Ovary (tissue), 10 donors: Measurements from ENCODE around the gene ZNF518B. TPM values are rescaled to one million over a fixed set of nuclear protein-coding genes. Genes with fewer than 3 reads are reported as not detected.

Experiments
- DNase-seq, 5 donors: peaks; one replicate each; pipeline ENCODE4 v3.0.0-alpha.2; 2019 to 2020
- H3K27ac ChIP-seq, 2 donors: fragments of 200-600 bp; one replicate each; pipeline versions ENCODE4 v1.5.1 to v1.8.0; 2019 to 2022
- H3K27me3 ChIP-seq: fragments of 200-600 bp; one replicate; pipeline ENCODE4 v1.8.0; 2022
- H3K36me3 ChIP-seq: fragments of 200-600 bp; sonication (generic); one replicate; pipeline ENCODE4 v1.5.1; 2019
- H3K4me1 ChIP-seq: one replicate; pipeline ENCODE4 v1.8.1; 2013; ENCODE audit warnings: mild to moderate bottlenecking, moderate library complexity; ENCODE audit not compliant: insufficient read depth
- H3K4me3 ChIP-seq: fragments of 200-600 bp; sonication (generic); one replicate; pipeline ENCODE4 v1.5.1; 2017
- H3K9me3 ChIP-seq, 2 donors: fragments of 200-600 bp in 1 of 2; sonication (generic) in 1 of 2; one replicate each; pipeline versions ENCODE4 v1.5.1 to v1.8.1; 2013 to 2019; ENCODE audit warnings: mild to moderate bottlenecking in 1 of 2, moderate library complexity in 1 of 2
- CTCF ChIP-seq, 3 donors: fragments of 450-650 bp in 2 of 3; fragments of 200-600 bp in 1 of 3; IDR thresholded peaks; one replicate each; pipeline versions ENCODE4 v1.5.1 to v1.8.0; 2016 to 2022; ENCODE audit warnings: antibody characterized with exemption in 3 of 3, mild to moderate bottlenecking in 1 of 3
- EP300 ChIP-seq: sonication (generic); formaldehyde crosslinking; IDR thresholded peaks from one replicate; pipeline ENCODE4 v1.6.1; 2017; ENCODE audit warnings: antibody characterized with exemption
- POLR2A ChIP-seq: fragments of 450-650 bp; IDR thresholded peaks from one replicate; pipeline ENCODE4 v1.6.1; 2017; ENCODE audit warnings: antibody characterized with exemption, mild to moderate bottlenecking, moderate library complexity
- WGBS, 3 donors: extraction: QIAGEN DNeasy Blood & Tissue Kit in 1 of 3; methylation state at CpG; one replicate each; pipeline versions ENCODE4 v1.1.5 to v1.1.7; 2013 to 2017; 5-methylcytosine and 5-hydroxymethylcytosine counted together
- intact Hi-C, 4 donors: fragments of 100-400 bp; cut with DNase I; formaldehyde crosslinking; loops; one replicate each; pipeline versions ENCODE4 v1.11.0 to v1.15.1; 2022 to 2023
- long read RNA-seq, 3 donors: library from polyadenylated mRNA in 2 of 3; unstranded in 2 of 3; transcript quantifications; one replicate each; pipeline ENCODE4 v2.0.0 and lab custom pipeline, GENCODE V29; 2021 to 2026
- polyA plus RNA-seq, 2 donors: library from polyadenylated mRNA; stranded (reverse); fragments of 200-250 nt in 1 of 2; fragments of 350-450 nt in 1 of 2; fragmentation: Illumina TruSeq in 1 of 2; extraction: RNeasy Lipid Tissue Mini Kit (QIAGEN cat#74804) in 1 of 2; gene quantifications; one replicate each; pipeline ENCODE4 v1.2.3, GENCODE V29; 2013 to 2014
- total RNA-seq, 7 donors: library from RNA; depleted of rRNA in 2 of 7; stranded (reverse); fragments of >200 nt in 2 of 7; fragmentation: NEBNext Ultra II Directional in 3 of 7; extraction: Animal tissue kit (Norgen Biotek cat#: 25700) in 3 of 7; gene quantifications; one replicate each; pipeline versions ENCODE4 v1.1.0 to v1.2.4, GENCODE V29; 2016 to 2023
- donor health status: DM: no; HTN: no; CAD: no; lungs with moderate emphysema.
- donor health status: DM: no; HTN: no; CAD: no.
- donor health status: Bipolar disorder and iron deficiency.
- donor health status: DM: yes; HTN: yes; CAD: no.
- donor health status: DM: no; HTN: no; CAD: no.
- donor health status: DM: yes; HTN: yes; CAD: no.

The ZNF518B gene
- 10 to 100 TPM; 11.8 to 42.1 (median 31.1) TPM for total RNA-seq
- 10 to 100 TPM; 10.2 to 15.6 TPM for polyA plus RNA-seq
- long read RNA-seq, donor 1, full-length matches to known transcripts: 39 of 57 reads
- long read RNA-seq, donor 1, partial matches to known transcripts: 1 of 57 reads
- long read RNA-seq, donor 1, other reads (novel, unspliced or antisense): 17 of 57 reads
- long read RNA-seq, donor 2, full-length matches to known transcripts: 12 of 12 reads
- long read RNA-seq, donor 2, partial matches to known transcripts: 0 of 12 reads
- long read RNA-seq, donor 2, other reads (novel, unspliced or antisense): 0 of 12 reads
- long read RNA-seq, donor 3, full-length matches to known transcripts: 24 of 34 reads
- long read RNA-seq, donor 3, partial matches to known transcripts: 0 of 34 reads
- long read RNA-seq, donor 3, other reads (novel, unspliced or antisense): 10 of 34 reads

GRCh38 chr4:10457255-10457801 is at the start of gene ZNF518B:
Gene ZNF518B (minus strand): TSS chr4:10457426. CDS start chr4:10446328, 11,098 bp downstream.
- WGBS, 3 donors: 2 to 6% (median 3%) methylated on average over 33 to 60 of the region's 60 CpGs
- Histone ChIP-seq H3K4me1 (peaks cover 11% of the 10 kb centered on the region), H3K4me3 (peak within 1 kb of the TSS; percentile 53), H3K9me3 (peaks cover 0 to 6% of the 10 kb centered on the region in 2 donors), H3K36me3 (no peaks in the 10 kb centered on the region), H3K27ac (peak within 1 kb of the TSS; percentile 58 to 69), H3K27me3 (no peaks in the 10 kb centered on the region)
- peak; percentile 54 to 80 (median 74) for DNase-seq
- TF ChIP-seq CTCF (IDR thresholded peaks at IDR 0.05) (no peak), POLR2A (peak; percentile 46)
- intact Hi-C loops: no loop called here

- TF ChIP-seq POLR2A (no peak), CTCF (IDR thresholded peaks at IDR 0.05) (no peak), EP300 (no peak)
- 85 to 88% (median 87%) methylated on average over 4 of the region's 4 CpGs for WGBS, 3 donors
These were observed 48.9 kb upstream of the ZNF518B start for GRCh38 chr4:10506077-10506476.

GRCh38 chr4:10504570-10505179 is 47.4 kb upstream of the ZNF518B start:
- Histone ChIP-seq H3K4me3 (no peak overlapping the region), H3K36me3 (no peaks in the 10 kb centered on the region), H3K9me3 (no peaks in the 10 kb centered on the region), H3K4me1 (no peaks in the 10 kb centered on the region), H3K27me3 (no peaks in the 10 kb centered on the region), H3K27ac (no peak overlapping the region)
- 61 to 77% (median 72%) methylated on average over 5 of the region's 5 CpGs for WGBS, 3 donors
- no peak for TF ChIP-seq CTCF (IDR thresholded peaks at IDR 0.05)
- TF ChIP-seq EP300: no peak
- no peak for TF ChIP-seq POLR2A
- intact Hi-C loops: no loop called here
- DNase-seq: no peak

More at GRCh38 chr4:10506077-10506476, 48.9 kb upstream of the ZNF518B start:
- H3K4me1 ChIP-seq: no peaks in the 10 kb centered on the region
- no peak overlapping the region for H3K4me3 ChIP-seq
- H3K27me3 ChIP-seq: no peaks in the 10 kb centered on the region
- no peak overlapping the region for H3K27ac ChIP-seq
- intact Hi-C loops: no loop called here
- DNase-seq: no peak
- no peaks in the 10 kb centered on the region for H3K9me3 ChIP-seq
- H3K36me3 ChIP-seq: no peaks in the 10 kb centered on the region

- intact Hi-C loops: no loop called here
- Histone ChIP-seq H3K4me3 (no peak overlapping the region), H3K36me3 (no peaks in the 10 kb centered on the region), H3K4me1 (no peaks in the 10 kb centered on the region), H3K27me3 (no peaks in the 10 kb centered on the region), H3K9me3 (no peaks in the 10 kb centered on the region), H3K27ac (no peak overlapping the region)
- WGBS, 3 donors: 81 to 91% (median 90%) methylated on average over 5 of the region's 5 CpGs
- TF ChIP-seq POLR2A (no peak), CTCF (IDR thresholded peaks at IDR 0.05) (no peak), EP300 (no peak)
- no peak for DNase-seq
These were observed 45.5 kb upstream of the ZNF518B start for GRCh38 chr4:10502717-10503116.
